Rectal smooth muscle tissue (tissue), 1 donor: Measurements from ENCODE around the gene ENTPD7.
"Not testable (repeated sequence)": the region's sequence is repeated elsewhere in the genome, so short reads cannot be mapped to it uniquely, and the experiment has no call there.

Experiments
- H3K27ac ChIP-seq: one replicate; pipeline ENCODE4 v1.7.0; 2013; ENCODE audit warnings: low read depth, low read length, inconsistent platforms
- H3K27me3 ChIP-seq: one replicate; pipeline ENCODE4 v1.7.0; 2013; ENCODE audit warnings: low read length; ENCODE audit not compliant: control insufficient read depth, insufficient read depth
- H3K36me3 ChIP-seq: one replicate; pipeline ENCODE4 v1.7.0; 2013; ENCODE audit warnings: low read length; ENCODE audit not compliant: control insufficient read depth, insufficient read depth
- H3K4me1 ChIP-seq: one replicate; pipeline ENCODE4 v1.7.0; 2013; ENCODE audit warnings: low read length; ENCODE audit not compliant: control insufficient read depth, insufficient read depth
- H3K4me3 ChIP-seq: one replicate; pipeline ENCODE4 v1.7.0; 2013; ENCODE audit warnings: low read length
- H3K9ac ChIP-seq: one replicate; pipeline ENCODE4 v1.7.0; 2013; ENCODE audit warnings: low read length

Gene ENTPD7

DNA sequence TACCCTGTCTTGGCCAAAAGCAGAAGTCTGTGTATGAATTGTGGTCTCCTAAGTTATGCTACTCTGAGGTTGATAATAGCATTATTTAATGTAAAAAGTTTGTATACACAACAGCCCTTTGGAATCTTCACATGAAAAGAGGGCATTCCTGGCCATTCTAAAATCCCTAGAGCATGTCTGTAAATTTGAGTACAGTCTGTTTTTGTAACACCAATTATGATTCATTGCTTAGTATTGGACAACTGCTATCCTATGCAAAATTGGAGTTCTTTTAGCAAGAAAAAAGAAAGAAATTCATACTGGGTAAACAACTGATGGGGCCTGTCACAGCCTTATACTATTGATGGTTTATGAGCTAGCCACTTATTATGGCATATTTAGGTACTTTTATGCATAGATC lies 82.9 kb downstream of the ENTPD7 start:
- Histone ChIP-seq H3K36me3 (peaks cover 37% of the 10 kb centered on the region), H3K4me1 (no peaks in the 10 kb centered on the region), H3K4me3 (no peak overlapping the region)

DNA sequence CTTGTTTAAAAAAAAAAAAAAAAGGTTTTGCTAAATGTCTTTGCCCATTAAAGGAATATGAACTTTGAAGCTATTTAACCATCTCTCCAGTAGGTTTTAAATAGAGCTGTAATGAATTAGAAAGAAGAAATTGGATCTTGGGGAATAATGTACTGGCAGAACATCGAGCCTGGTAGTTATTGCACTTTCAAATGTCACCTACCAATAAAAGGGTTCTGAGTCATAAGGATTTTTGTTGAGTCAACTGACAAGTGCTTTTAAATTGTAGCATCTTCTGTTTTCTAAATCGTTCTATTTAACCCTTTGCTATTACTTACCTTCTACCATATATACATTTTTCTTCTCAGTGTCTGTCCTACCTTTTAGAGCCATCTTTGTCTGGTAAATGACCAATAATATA lies 83.4 kb downstream of the ENTPD7 start:
- no peak overlapping the region for H3K4me3 ChIP-seq
- peaks cover 38% of the 10 kb centered on the region for H3K36me3 ChIP-seq
- no peaks in the 10 kb centered on the region for H3K27me3 ChIP-seq
- H3K27ac ChIP-seq, result no peak overlapping the region
- H3K4me1 ChIP-seq, result no peaks in the 10 kb centered on the region
- no peak overlapping the region for H3K9ac ChIP-seq

More for the DNA sequence above, 82.9 kb downstream of the ENTPD7 start:
- H3K9ac ChIP-seq, result no peak overlapping the region
- H3K27ac ChIP-seq, result no peak overlapping the region
- H3K27me3 ChIP-seq, result no peaks in the 10 kb centered on the region

DNA sequence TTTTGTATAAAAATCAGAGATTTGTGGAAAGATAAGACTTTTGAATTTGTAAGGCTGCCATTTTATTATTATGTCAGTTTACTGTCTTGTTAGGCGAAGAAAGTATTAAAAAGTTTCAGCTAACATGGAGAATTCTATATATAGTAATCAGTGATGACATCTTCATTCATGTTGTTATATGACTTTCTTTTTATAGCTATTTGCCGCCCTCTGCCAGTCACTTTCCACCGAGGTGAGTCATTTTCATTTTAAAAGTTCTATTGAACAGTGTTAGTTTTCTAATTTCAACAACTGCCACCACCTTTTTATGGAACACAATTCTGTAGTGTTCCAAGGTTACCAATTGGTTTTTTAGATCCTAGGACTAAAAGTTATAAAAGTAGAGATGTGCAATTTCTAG lies 84.5 kb downstream of the ENTPD7 start:
- H3K4me1 ChIP-seq, result no peaks in the 10 kb centered on the region
- H3K36me3 ChIP-seq, result peaks cover 38% of the 10 kb centered on the region
- H3K9ac ChIP-seq, result no peak overlapping the region
- no peak overlapping the region for H3K27ac ChIP-seq
- H3K4me3 ChIP-seq, result no peak overlapping the region
- no peaks in the 10 kb centered on the region for H3K27me3 ChIP-seq

DNA sequence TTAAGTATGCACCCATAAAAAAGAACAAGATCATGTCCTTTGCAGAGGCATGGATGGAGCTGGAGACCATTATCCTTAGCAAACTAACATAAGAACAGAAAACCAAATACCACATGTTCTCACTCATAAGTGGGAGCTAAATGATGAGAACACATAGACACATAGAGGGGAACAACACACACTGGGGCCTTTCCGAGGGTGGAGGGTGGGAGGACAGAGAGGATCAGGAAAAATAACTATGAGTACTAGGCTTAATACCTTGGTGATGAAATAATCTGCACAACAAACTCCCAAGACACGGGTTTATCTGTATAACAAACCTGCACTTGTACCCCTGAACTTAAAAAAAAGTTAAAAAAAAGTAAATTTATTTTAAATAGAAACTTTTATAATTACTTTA lies 86.9 kb downstream of the ENTPD7 start:
- H3K27me3 ChIP-seq, H3K9ac ChIP-seq, H3K4me3 ChIP-seq, H3K4me1 ChIP-seq, H3K27ac ChIP-seq: not testable (repeated sequence)
- peaks cover 25% of the 10 kb centered on the region for H3K36me3 ChIP-seq

DNA sequence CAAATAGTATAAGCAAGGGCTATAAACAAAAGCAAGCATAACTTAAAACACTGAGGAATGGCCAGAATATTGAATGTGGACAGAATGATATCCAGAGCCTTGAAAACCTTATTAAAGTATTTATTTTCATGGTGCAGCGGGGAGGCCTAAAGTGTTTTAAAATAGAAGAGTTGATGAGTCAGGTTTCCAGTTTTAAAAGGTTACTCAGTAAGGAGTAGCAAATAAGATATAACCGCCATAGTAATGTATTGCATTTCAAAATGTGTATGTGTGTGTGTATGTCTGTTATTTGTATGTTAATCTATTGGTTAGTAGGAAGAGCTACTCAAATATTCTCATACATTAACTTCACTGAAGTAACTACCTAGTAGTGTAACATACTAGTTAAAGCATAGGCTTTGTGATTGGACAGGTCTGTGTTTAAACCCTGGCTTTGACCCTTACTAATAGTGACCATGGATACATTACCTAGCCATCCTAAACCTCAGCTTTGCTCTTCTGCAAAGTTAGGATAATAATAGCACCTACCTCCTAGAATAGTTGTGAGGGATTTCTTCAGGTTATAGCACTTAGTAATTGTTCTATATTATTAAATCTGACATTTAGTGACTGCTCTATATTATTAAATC lies 89.6 kb downstream of the ENTPD7 start:
- H3K4me3 ChIP-seq, result no peak overlapping the region
- no peak overlapping the region for H3K9ac ChIP-seq
- H3K4me1 ChIP-seq, result no peaks in the 10 kb centered on the region
- H3K27ac ChIP-seq, result no peak overlapping the region
- no peaks in the 10 kb centered on the region for H3K27me3 ChIP-seq
- H3K36me3 ChIP-seq, result peaks cover 13% of the 10 kb centered on the region

DNA sequence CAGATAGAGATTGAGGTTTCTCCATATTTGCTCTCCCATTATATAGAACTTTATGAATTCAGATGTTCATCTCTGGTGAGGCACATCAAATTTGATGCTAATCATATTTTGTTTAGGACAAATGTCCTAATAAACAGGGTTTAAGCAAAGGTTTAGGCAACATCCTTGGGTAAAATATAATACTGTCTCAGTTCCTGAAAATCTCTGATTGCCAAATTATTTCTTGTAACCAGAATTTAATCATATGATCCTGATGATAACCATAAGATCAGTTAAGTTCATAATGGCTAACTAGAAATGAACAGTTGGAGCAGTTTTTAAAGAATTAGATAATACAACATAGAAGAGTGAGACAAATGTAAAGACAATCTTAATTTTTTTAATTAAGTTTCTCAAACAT lies 91.3 kb downstream of the ENTPD7 start:
- Histone ChIP-seq H3K27ac (no peak overlapping the region), H3K36me3 (peaks cover 16% of the 10 kb centered on the region), H3K4me1 (no peaks in the 10 kb centered on the region), H3K27me3 (no peaks in the 10 kb centered on the region), H3K4me3 (no peak overlapping the region), H3K9ac (no peak overlapping the region)

DNA sequence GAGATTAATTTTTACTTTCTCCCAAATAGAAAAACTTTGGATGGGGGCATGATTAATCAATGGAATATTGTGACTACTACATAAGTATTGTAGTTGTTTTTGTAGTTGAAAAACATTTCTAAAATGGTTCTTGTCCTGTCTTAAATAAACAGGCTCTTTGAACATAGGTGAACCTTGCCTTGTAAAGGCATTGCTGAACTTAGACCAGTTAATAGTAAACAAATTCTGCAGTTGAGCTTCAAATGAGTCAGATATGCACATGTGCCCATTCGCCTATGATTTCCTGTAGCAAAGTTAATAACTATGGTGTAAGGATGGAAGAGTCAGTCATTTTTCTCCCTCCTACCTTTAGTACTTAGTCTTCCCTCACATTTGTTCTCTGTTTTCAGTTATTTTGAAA lies 95.4 kb downstream of the ENTPD7 start:
- Histone ChIP-seq H3K4me3 (no peak overlapping the region), H3K27ac (no peak overlapping the region), H3K36me3 (peaks cover 11% of the 10 kb centered on the region), H3K9ac (no peak overlapping the region), H3K27me3 (no peaks in the 10 kb centered on the region), H3K4me1 (no peaks in the 10 kb centered on the region)
